Heart left ventricle (tissue), 13 donors: ENCODE results near the gene B4GALNT3.

Experiments
- CTCF ChIP-seq, 12 donors: fragments of 200-600 bp; sonication (generic) in 4 of 12; IDR thresholded peaks; one replicate each; pipeline versions ENCODE4 v1.5.0 to v1.8.0; 2018 to 2022; ENCODE audit warnings: antibody characterized with exemption in 12 of 12, mild to moderate bottlenecking in 5 of 12
- POLR2A ChIP-seq, 2 donors: fragments of 450-650 bp; IDR thresholded peaks; one replicate each; pipeline ENCODE4 v1.6.1; 2017; ENCODE audit warnings: antibody characterized with exemption in 2 of 2, mild to moderate bottlenecking in 2 of 2, moderate library complexity in 2 of 2
- donor health status: ischemic (EF 13 %, LVEDD 7.1; RV severe dilation, severe dysfunction).
- donor health status: DM: no; HTN: yes; CAD: no.
- donor health status: DM: no; HTN: no; CAD: no.
- donor health status: ischemic (EF 25% LVEDD 6.9; RV normal size, moderate dysfunction).
- donor health status: ischemic (EF 25% LVEDD 5.7; RV mildly dilated, moderate dysfunction).
- donor health status: ischemic (EF 35%, LVEDD 5.7; RV mildly dilated, moderate dysfunction).
- donor health status: nonischemic (EF 11% LVEDD 7.7; RV severe dilation, severe dysfunction).
- donor health status: DM: yes; HTN: yes; CAD: no.
- donor health status: PGD.
- donor health status: ischemic (EF 29% LVEDD 5.4; RV normal size, mild dysfunction).
- donor health status: nonischemic (EF 23%, LVEDD 6.1; RV moderate dilation, normal function).

- TF ChIP-seq CTCF (IDR thresholded peaks at IDR 0.05) (no peak), POLR2A (IDR thresholded peaks at IDR 0.05) (no peak)
Measured at GRCh38 chr12:563787-564298, 104.1 kb downstream of the B4GALNT3 start.
